ENCODE data around the gene SOS1.
A peak's percentile ranks its signal among the peaks of the same experiment; 100 is the strongest.

Gene SOS1

GRCh38 chr2:38947241-38948239 is 173.3 kb downstream of the SOS1 start:
- 0 out of 2 replicates have a peak overlapping the region, but pooled peaks have one; percentile 26 for H2AFZ ChIP-seq (ENCODE audit: low read length)
- no peaks in the 10 kb centered on the region for H3K27me3 ChIP-seq (replicated peaks; ENCODE audit: insufficient read depth, low read length)
- no peaks in the 10 kb centered on the region for H3K36me3 ChIP-seq (replicated peaks; ENCODE audit: insufficient read depth, low read length)
- no peaks in the 10 kb centered on the region for H3F3A ChIP-seq (ENCODE audit: insufficient read depth, low read length)
- H3K4me2 ChIP-seq (ENCODE audit: low read depth, low read length) = no peak overlapping the region
- no peaks in the 10 kb centered on the region for H3K4me1 ChIP-seq (ENCODE audit: low read length)
- peak; percentile 79 for DNase-seq
- H3K4me3 ChIP-seq (ENCODE audit: low read length) = no peak overlapping the region
- H3K9me3 ChIP-seq (replicated peaks; ENCODE audit: insufficient read depth, low read length) = no peaks in the 10 kb centered on the region
- no peaks in the 10 kb centered on the region for H3K9me2 ChIP-seq (replicated peaks; ENCODE audit: insufficient read depth, low read length)
- no peak overlapping the region for H3K9ac ChIP-seq (ENCODE audit: low read length)
- H3K79me2 ChIP-seq (ENCODE audit: low read length) = no peaks in the 10 kb centered on the region
- no peak overlapping the region for H3K27ac ChIP-seq (ENCODE audit: low read length)
- no peaks in the 10 kb centered on the region for H4K20me1 ChIP-seq (ENCODE audit: insufficient read depth, low read length)
- TF ChIP-seq CTCF (IDR thresholded peaks at IDR 0.05; ENCODE audit: low read length) (peak; percentile 81), EZH2phosphoT487 (IDR thresholded peaks at IDR 0.05; ENCODE audit: low read length) (no peak), EZH2 (optimal IDR thresholded peaks at IDR 0.05; ENCODE audit: low read depth, low read length) (no peak)

- Histone ChIP-seq H3K79me2 (ENCODE audit: low read length) (no peaks in the 10 kb centered on the region), H3K27me3 (replicated peaks; ENCODE audit: insufficient read depth, low read length) (no peaks in the 10 kb centered on the region), H3K9ac (ENCODE audit: low read length) (no peak overlapping the region), H3K9me2 (replicated peaks; ENCODE audit: insufficient read depth, low read length) (no peaks in the 10 kb centered on the region), H3K9me3 (replicated peaks; ENCODE audit: insufficient read depth, low read length) (no peaks in the 10 kb centered on the region), H4K20me1 (ENCODE audit: insufficient read depth, low read length) (no peaks in the 10 kb centered on the region), H3K36me3 (replicated peaks; ENCODE audit: insufficient read depth, low read length) (no peaks in the 10 kb centered on the region), H3F3A (ENCODE audit: insufficient read depth, low read length) (no peaks in the 10 kb centered on the region), H3K4me1 (ENCODE audit: low read length) (no peaks in the 10 kb centered on the region), H3K4me3 (ENCODE audit: low read length) (no peak overlapping the region), H3K27ac (ENCODE audit: low read length) (no peak overlapping the region), H2AFZ (ENCODE audit: low read length) (no peak overlapping the region), H3K4me2 (ENCODE audit: low read depth, low read length) (no peak overlapping the region)
- TF ChIP-seq CTCF (IDR thresholded peaks at IDR 0.05; ENCODE audit: low read length) (no peak), EZH2 (optimal IDR thresholded peaks at IDR 0.05; ENCODE audit: low read depth, low read length) (no peak), EZH2phosphoT487 (IDR thresholded peaks at IDR 0.05; ENCODE audit: low read length) (no peak)
- DNase-seq = no peak
Measured at GRCh38 chr2:38945911-38946310, 174.9 kb downstream of the SOS1 start.

GRCh38 chr2:38945372-38945771 is 175.5 kb downstream of the SOS1 start:
- Histone ChIP-seq H3K9ac (ENCODE audit: low read length) (no peak overlapping the region), H3K4me3 (ENCODE audit: low read length) (no peak overlapping the region), H3K36me3 (replicated peaks; ENCODE audit: insufficient read depth, low read length) (no peaks in the 10 kb centered on the region), H3K9me2 (replicated peaks; ENCODE audit: insufficient read depth, low read length) (no peaks in the 10 kb centered on the region), H3K27me3 (replicated peaks; ENCODE audit: insufficient read depth, low read length) (no peaks in the 10 kb centered on the region), H3F3A (ENCODE audit: insufficient read depth, low read length) (no peaks in the 10 kb centered on the region), H3K4me2 (ENCODE audit: low read depth, low read length) (no peak overlapping the region), H3K27ac (ENCODE audit: low read length) (no peak overlapping the region), H4K20me1 (ENCODE audit: insufficient read depth, low read length) (no peaks in the 10 kb centered on the region), H2AFZ (ENCODE audit: low read length) (no peak overlapping the region), H3K9me3 (replicated peaks; ENCODE audit: insufficient read depth, low read length) (no peaks in the 10 kb centered on the region), H3K4me1 (ENCODE audit: low read length) (no peaks in the 10 kb centered on the region), H3K79me2 (ENCODE audit: low read length) (no peaks in the 10 kb centered on the region)
- TF ChIP-seq EZH2phosphoT487 (IDR thresholded peaks at IDR 0.05; ENCODE audit: low read length) = no peak
- no peak for TF ChIP-seq CTCF (IDR thresholded peaks at IDR 0.05; ENCODE audit: low read length)
- no peak for TF ChIP-seq EZH2 (optimal IDR thresholded peaks at IDR 0.05; ENCODE audit: low read depth, low read length)
- DNase-seq = no peak

Data from MM.1S (cell line).